ENCODE results near the gene CACNB4. TPM values are rescaled to one million over a fixed set of nuclear protein-coding genes. Genes with fewer than 3 reads are reported as not detected.
"Not testable (repeated sequence)": the region's sequence is repeated elsewhere in the genome, so short reads cannot be mapped to it uniquely, and the experiment has no call there.

Gene CACNB4
- total RNA-seq, 1 donor from 2014 or later: 3.4 TPM

- no peak for DNase-seq (ENCODE audit: extremely low spot score, unreplicated experiment)
- Mint-ChIP-seq H3K27me3 (ENCODE audit: unreplicated experiment) (peaks cover 20% of the 10 kb centered on the region), H3K27ac (ENCODE audit: unreplicated experiment) (no peak overlapping the region), H3K9me3 (ENCODE audit: unreplicated experiment) (no peaks in the 10 kb centered on the region), H3K36me3 (ENCODE audit: unreplicated experiment) (no peaks in the 10 kb centered on the region), H3K4me1 (ENCODE audit: unreplicated experiment) (no peaks in the 10 kb centered on the region), H3K4me3 (ENCODE audit: unreplicated experiment) (no peak overlapping the region)
- TF ChIP-seq, protein P1, sequence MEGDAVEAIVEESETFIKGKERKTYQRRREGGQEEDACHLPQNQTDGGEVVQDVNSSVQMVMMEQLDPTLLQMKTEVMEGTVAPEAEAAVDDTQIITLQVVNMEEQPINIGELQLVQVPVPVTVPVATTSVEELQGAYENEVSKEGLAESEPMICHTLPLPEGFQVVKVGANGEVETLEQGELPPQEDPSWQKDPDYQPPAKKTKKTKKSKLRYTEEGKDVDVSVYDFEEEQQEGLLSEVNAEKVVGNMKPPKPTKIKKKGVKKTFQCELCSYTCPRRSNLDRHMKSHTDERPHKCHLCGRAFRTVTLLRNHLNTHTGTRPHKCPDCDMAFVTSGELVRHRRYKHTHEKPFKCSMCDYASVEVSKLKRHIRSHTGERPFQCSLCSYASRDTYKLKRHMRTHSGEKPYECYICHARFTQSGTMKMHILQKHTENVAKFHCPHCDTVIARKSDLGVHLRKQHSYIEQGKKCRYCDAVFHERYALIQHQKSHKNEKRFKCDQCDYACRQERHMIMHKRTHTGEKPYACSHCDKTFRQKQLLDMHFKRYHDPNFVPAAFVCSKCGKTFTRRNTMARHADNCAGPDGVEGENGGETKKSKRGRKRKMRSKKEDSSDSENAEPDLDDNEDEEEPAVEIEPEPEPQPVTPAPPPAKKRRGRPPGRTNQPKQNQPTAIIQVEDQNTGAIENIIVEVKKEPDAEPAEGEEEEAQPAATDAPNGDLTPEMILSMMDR (IDR thresholded peaks at IDR 0.05): no peak
Measured at GRCh38 chr2:151996243-151997003, 102.4 kb downstream of the CACNB4 start.

DNA sequence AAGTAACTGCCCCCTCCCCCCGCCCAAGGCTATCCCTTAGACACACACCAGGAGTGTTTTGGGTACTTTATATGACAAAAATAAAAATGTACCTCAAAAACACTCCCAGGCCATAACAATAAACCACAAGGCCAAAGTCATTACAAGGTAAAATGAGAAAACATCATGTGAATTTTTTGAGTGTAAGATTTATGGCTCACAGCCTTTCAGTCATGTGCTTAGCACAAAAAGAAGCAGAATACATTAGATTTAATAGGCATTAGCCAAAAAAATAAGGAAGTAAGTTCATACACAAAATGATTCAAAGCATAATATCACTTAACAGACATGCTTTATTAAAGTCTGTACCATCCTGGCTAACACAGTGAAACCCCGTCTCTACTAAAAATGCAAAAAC is 103.7 kb downstream of the CACNB4 start:
- Mint-ChIP-seq H3K4me1 (ENCODE audit: unreplicated experiment) (no peaks in the 10 kb centered on the region), H3K9me3 (ENCODE audit: unreplicated experiment) (no peaks in the 10 kb centered on the region), H3K27ac (ENCODE audit: unreplicated experiment) (no peak overlapping the region), H3K36me3 (ENCODE audit: unreplicated experiment) (no peaks in the 10 kb centered on the region), H3K4me3 (ENCODE audit: unreplicated experiment) (no peak overlapping the region), H3K27me3 (ENCODE audit: unreplicated experiment) (peaks cover 20% of the 10 kb centered on the region)
- TF ChIP-seq, protein P1 (IDR thresholded peaks at IDR 0.05): no peak
- no peak for DNase-seq (ENCODE audit: extremely low spot score, unreplicated experiment)

DNA sequence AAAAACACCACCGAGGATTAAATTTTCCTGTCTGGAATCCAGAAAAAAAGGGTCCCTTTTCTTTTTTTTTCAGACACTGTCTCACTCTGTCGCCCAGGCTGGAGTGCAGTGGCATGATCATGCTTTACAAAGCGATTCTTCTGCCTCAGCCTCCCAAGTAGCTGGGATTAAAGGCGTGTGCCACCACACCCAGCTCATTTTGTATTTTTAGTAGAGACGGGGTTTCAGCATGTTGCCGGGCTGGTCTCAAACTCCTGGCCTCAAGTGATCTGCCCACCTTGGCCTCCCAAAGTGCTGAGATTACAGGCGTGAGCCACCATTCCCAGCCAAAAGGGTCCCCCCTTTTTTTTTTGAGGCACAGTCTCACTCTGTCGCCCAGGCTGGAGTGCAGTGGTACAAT is 104.7 kb downstream of the CACNB4 start:
- H3K27ac Mint-ChIP-seq (ENCODE audit: unreplicated experiment); H3K4me3 Mint-ChIP-seq (ENCODE audit: unreplicated experiment); H3K36me3 Mint-ChIP-seq (ENCODE audit: unreplicated experiment); DNase-seq (ENCODE audit: extremely low spot score, unreplicated experiment); H3K9me3 Mint-ChIP-seq (ENCODE audit: unreplicated experiment); H3K4me1 Mint-ChIP-seq (ENCODE audit: unreplicated experiment): not testable (repeated sequence)
- H3K27me3 Mint-ChIP-seq (ENCODE audit: unreplicated experiment): peaks cover 20% of the 10 kb centered on the region

GRCh38 chr2:151991010-151991409 is 107.8 kb downstream of the CACNB4 start:
- TF ChIP-seq, protein P1 (IDR thresholded peaks at IDR 0.05): no peak
- H3K4me3 Mint-ChIP-seq (ENCODE audit: unreplicated experiment): no peak overlapping the region
- H3K4me1 Mint-ChIP-seq (ENCODE audit: unreplicated experiment): no peaks in the 10 kb centered on the region
- peaks cover 16% of the 10 kb centered on the region for H3K27me3 Mint-ChIP-seq (ENCODE audit: unreplicated experiment)
- H3K9me3 Mint-ChIP-seq (ENCODE audit: unreplicated experiment): no peaks in the 10 kb centered on the region
- DNase-seq (ENCODE audit: extremely low spot score, unreplicated experiment): no peak
- H3K27ac Mint-ChIP-seq (ENCODE audit: unreplicated experiment): no peak overlapping the region
- H3K36me3 Mint-ChIP-seq (ENCODE audit: unreplicated experiment): no peaks in the 10 kb centered on the region

- H3K4me1 Mint-ChIP-seq (ENCODE audit: unreplicated experiment): peaks cover 2% of the 10 kb centered on the region
- H3K9me3 Mint-ChIP-seq (ENCODE audit: unreplicated experiment): no peaks in the 10 kb centered on the region
- no peak for DNase-seq (ENCODE audit: extremely low spot score, unreplicated experiment)
- H3K4me3 Mint-ChIP-seq (ENCODE audit: unreplicated experiment): no peak overlapping the region
- H3K27me3 Mint-ChIP-seq (ENCODE audit: unreplicated experiment): peaks cover 22% of the 10 kb centered on the region
- no peak overlapping the region for H3K27ac Mint-ChIP-seq (ENCODE audit: unreplicated experiment)
- no peaks in the 10 kb centered on the region for H3K36me3 Mint-ChIP-seq (ENCODE audit: unreplicated experiment)
- TF ChIP-seq, protein P1 (IDR thresholded peaks at IDR 0.05): no peak
Measured at GRCh38 chr2:151989378-151989777, 109.5 kb downstream of the CACNB4 start.

Measured in osteocyte (in vitro differentiated cells).